Stimulated activated CD8-positive, alpha-beta memory T cell treated with anti-CD3 and anti-CD28 coated beads, Interleukin-4, amount 100 ng/mL, for 1 hour (primary cell): ENCODE results near the gene CDK5RAP1.

Experiments
- DNase-seq, 2 donors: peaks; one replicate each; pipeline ENCODE4 v3.0.0-alpha.2; 2020; ENCODE audit warnings: low read depth in 2 of 2, low spot score in 1 of 2

Gene CDK5RAP1

DNA sequence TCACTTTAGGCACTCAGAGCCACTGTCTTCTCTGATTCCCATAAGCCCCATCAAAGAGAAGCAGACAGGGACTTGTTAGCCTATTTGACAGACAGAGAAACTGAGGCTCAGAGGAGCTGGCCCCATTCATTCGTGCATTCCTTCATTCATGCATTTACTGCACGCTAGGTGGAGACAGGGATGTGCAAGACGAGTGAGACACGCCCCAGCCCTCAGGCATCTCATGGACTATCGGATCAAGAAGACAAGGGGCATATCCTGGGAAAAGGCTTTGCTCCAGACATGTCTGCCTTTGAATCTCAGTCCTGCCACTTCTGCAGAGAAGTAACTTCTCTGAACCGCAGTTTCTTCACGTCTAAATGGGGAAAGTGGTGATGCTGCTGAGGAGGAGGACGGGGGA lies 64.2 kb downstream of the CDK5RAP1 start:
- DNase-seq, result no peak

DNA sequence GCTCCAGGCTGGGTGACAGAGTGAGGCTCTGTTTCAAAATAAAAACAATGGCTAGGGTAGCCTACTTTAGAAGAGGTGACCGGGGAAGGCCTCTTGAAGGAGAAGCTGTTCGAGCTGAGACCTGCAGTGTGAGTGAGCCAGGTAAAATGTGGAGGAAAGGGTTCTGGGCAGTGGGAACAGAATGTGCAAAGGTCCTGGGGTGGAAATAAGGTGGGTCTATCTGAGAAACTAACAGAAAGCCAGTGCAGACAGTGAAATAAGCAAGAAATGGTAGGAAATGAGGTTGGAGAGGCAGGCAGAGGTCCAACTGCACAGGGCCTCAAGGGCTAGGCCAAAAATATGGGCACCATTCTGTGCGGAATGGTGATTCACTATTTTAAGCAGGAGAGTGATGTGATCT lies 64.9 kb downstream of the CDK5RAP1 start:
- no peak for DNase-seq

DNA sequence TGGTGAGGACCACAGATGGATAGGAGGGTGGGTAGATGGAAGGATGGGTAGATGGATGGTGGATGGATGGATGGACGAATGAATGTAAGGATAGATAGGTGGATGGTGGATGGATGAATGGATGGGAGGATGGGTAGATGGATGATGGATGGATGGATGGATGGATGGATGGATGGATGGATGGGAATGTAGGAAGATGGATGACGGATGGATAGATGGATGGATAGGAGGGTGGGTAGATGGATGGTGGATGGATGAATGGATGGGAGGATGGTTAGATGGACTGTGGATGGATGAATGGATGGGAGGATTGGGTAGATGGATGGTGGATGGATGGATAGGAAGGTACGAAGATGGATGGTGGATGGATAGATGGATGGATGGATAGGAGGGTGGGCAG lies 67.2 kb downstream of the CDK5RAP1 start:
- no peak for DNase-seq

DNA sequence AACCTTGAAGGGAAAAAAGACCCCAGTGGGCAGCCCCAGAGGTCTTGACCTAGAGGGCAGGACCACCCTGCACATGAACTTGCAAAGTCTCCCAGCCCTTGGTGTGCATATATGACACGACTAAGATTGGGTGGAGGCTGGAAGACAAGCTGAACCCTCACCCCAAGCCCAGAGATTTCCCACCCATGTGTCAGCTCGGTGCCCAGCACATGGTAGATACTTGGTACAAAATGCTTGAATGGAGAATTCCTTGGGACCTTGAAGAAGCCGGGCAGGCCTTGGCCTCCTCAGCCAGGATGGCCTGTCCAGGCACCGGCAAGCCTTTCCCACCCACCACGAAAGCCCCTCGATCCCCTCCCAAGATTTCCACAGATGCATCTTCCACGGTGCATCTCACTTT lies 67.7 kb downstream of the CDK5RAP1 start:
- no peak for DNase-seq

DNA sequence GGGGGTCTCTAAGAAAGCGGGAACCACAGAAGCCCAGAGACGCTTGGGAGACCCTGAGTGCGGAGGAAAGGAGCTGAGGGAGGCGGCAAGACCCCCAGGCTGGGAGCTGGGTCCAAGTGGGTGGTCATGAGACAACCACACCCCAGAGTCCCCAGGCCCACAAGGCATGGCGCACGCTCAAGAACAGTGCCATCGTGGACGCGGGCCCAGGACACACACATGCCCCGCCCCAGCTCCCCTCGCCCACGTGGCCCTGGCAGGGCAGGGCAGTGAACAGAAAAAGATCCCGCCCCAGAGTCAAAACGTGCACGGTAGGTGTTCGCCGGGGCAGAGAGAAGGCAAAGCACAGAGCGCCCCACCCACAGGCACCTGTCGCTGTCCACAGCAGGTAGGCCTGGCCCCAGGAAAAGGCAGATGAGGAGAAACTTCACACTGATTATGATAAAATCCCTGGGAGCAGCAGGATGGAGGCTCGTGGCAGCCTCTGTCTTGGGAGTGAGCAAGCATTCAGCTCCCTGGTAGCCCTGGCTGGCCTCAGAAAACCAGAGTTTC lies 68.3 kb downstream of the CDK5RAP1 start:
- DNase-seq, result no peak

DNA sequence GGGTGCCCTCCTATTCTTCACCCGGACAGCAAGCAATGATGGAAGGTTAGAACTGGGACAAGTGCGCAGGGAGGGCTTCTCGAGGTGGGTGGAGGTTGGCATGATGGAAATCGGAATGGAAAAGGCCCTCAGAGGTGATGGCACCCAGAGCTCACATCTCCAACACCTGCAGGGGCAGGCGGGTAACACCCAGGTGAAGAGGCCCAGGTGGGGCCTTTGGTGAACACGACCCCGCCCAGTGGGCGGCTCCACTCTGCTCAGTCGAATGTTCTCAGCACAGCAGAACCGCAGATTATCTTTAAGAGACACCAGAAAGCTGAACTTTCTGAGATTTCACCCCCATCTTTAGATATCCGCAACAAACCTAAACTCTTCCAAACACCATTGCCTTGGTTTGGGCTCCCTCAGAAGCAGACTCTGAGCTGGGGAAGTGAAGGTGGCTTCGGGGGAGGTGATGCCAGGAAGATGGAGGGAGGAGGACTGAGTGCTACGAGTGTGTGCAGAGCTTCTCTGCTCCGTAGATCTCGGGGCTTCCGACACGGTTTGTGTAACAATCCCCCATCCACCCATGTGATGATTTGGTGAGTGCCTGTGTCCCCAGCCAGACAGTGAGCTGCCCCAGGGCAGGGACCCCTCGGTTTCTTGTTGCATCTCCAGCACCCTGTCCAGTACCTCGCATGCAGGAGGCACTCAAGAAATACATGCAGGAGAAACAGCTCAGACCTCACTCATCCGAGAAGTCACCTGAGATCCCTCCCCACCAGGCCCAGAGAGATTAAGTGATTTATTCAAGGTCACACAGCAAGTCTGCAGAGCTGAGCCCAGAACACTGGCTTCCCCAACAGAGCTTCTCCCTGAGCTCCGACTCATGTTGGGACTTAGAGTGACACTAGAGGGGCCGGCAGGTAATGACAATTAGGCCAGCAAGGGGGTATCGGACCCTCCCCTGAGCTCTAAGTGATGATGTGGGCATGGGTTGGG lies 72.9 kb downstream of the CDK5RAP1 start:
- DNase-seq, result no peak

DNA sequence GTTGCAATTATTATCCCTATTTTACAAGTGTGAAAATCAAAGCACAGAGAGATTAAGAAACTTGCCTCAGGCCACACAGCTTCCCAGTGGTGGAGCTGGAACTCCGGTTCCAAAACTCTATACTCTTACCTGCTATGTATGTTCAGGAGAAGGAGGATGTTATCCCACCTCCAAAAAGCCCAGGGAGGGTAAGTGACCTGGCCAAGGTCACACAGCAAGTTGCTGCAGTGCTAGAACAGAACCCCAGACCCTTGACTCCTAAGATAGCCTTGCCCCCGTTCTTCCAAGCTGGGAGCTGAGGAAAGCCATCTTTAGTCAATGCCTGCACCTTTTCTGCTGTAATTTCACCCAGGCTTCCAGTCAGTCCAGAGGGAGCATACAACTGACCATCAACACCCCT lies 76.0 kb downstream of the CDK5RAP1 start:
- DNase-seq, result no peak

DNA sequence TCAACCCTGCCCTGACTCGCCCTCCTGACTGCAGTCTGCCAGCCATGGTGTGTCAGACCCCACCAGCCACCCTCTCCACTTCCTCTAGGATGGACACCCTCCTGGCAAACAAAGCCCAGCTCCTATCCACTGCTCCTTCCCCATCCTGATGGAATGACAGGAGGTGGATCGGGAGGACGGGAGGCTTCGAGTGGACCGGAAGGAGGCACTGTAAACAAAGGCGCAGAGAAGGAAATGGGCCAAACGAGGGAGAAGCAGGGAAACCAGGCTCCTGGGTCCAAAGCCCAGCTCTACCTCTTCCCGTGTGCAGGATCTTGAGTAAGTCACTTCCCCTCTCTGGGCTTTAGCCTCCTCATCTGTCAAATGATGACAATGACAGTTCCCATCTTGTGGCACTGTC lies 78.1 kb downstream of the CDK5RAP1 start:
- no peak for DNase-seq

DNA sequence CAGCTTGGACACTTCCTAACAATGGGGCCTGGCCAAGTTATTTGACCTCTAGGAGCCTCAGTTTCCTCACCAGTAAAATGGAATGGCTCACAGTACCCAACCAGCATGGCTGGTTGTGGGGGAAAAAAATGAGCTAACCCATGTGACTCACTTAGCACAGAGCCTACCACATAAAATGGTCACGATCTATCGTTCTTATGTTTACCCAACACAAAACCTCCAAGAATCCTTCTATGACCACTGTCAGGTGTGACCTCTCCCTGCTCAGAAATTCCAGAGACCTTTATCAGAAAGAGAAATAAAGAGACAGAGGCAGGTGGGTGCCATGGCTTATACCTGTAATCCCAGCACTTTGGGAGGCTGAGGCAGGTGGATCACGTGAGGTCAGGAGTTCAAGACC lies 78.9 kb downstream of the CDK5RAP1 start:
- no peak for DNase-seq

DNA sequence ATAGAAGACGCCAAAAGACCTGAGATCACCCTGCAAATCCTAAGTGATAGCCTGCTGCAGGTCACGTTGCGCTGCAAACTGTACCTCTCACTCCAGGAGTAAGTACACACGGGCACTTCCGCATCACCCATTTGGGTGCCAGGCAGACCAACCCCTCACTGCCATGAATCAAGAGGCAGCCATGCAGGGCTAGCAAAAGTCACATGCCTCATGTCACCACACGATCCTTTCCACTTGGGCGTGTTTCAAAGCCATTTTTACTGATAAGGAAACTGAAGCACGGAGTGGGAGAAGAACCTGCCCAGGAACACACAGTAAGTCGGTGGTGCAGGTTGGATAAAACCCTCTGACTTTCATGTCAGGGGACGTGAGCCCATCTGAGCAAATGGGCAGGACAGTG lies 81.3 kb downstream of the CDK5RAP1 start:
- DNase-seq, result no peak

DNA sequence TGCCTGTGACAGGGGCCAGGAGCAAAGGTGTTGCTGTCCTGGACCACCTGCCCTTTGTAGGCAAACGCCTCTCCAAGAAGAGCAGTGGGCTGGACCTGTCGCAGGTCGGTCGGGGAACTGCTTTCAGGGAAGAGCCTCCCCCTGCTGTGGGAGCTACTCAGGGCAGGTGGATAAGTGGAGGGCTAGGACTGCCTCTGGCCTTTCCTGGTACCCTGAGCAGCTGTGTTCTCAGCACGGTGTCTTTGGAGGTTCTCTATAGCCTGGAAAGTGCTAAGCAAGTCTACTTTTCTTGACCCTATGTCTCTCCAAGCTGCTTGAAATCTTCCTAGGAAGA lies 83.3 kb downstream of the CDK5RAP1 start:
- no peak for DNase-seq

DNA sequence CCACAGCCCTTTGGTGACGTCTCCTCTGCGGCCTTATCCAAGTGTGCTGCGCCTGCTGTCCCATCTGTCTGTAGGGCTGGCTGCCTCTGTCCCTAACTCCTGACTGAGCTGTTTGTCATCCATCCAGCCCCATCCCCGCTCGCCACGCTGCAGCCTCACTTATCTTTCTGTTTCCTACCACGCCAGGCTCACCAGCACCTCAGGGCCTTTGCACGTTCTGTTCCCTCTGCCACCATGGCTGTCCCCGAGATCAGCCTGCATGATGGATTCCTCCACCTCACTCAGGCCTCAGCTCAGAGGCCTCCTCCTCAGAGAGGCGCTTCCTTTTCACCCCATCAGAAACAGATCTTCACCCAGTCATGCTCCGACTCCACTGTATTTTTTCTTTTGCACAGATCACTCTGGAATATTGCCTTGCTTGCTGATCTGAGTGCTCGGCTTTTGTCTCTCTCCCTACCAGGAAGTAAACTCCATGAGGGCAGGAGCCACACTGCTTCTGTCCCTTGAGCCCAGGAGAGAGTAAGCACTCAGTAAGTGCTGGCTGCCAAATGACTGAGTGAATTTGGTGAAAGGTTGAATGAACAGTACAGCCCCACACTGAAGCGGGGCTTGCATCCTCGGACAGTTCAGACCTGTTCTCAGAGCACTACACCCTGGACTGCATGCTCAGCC lies 83.8 kb downstream of the CDK5RAP1 start:
- no peak for DNase-seq

DNA sequence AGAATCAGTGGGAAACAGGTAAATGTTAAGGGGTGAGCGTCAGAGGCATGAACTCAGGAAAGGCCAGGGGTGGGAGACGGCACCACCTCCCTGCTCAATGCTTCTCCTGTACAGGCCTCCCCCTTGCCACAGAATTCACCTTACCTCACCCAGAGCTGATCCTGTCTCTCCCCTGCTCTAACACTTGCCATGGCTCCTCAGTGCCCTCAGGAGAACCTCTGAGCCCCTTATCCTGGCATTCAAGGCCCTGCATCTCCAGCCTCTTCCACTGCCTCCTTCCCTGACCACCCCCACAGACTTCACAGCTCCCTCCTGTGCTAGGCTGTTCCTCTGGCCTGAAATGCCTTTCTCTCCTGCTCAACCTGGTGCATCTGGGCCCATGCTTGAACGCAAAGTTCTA lies 84.4 kb downstream of the CDK5RAP1 start:
- DNase-seq, result no peak

DNA sequence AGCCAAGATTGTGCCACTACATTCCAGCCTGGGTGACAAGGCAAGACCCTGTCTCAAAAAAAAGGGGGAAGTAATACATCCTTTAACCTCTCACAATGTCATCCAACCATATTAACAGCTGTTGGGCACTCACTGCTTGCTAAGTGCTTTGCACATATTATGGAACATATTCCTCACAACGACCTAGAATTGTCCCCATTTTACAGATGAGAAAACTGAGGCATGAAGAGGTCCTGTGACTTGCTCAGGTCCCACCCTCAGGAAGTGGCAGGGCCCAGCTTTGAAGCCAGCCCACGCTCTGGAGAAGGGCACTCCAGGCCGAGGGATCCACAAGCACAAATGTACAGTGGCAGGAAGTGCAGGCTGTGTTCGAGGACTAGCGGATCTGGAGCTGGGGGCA lies 85.0 kb downstream of the CDK5RAP1 start:
- no peak for DNase-seq

DNA sequence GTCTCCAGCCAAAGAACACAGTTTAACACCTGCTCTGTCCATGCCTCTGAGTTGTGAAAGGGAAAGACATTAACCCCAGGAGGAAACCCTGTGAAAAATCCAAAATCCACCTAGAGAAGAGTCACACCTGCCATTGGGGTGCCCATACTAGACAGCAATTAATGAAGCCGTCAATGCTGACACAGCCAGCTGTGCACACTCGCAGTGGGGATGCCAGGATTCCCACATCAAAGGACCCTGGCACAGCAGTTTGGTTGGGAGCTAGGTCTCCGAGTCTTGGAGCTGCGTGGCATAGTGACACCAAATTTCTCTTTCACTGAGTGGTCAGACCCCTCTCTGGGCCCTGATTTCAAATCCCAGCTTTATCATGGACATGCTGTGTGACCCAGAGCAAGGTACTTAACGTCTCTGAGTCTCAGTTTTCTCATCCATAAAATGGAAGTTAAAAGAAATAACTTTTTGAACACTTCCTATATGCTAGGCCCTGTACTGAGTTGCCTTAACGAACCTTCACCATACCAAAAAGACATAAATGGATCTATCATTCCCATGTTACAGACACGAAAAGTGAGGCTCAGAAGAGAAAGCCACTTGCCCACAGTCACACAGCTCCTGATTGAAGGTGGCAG lies 87.5 kb downstream of the CDK5RAP1 start:
- DNase-seq, result no peak

DNA sequence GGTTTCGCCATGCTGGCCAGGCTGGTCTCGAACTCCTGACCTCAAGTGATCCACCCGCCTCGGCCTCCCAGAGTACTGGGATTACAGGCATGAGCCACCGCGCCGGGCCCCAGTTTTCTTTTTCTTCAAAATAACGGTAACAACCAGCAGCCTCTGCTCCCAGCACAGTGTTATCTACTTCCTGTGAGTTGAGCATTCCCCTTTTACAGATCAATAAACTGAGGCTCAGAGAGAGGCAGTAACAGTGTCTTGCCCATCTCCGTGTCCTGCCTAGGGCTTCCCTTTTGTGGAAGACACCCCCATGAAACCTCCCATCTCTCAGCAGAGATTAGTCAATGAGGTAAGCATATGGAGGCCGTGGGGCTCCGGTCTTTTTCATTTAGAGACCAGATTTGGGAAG lies 88.7 kb downstream of the CDK5RAP1 start:
- no peak for DNase-seq

DNA sequence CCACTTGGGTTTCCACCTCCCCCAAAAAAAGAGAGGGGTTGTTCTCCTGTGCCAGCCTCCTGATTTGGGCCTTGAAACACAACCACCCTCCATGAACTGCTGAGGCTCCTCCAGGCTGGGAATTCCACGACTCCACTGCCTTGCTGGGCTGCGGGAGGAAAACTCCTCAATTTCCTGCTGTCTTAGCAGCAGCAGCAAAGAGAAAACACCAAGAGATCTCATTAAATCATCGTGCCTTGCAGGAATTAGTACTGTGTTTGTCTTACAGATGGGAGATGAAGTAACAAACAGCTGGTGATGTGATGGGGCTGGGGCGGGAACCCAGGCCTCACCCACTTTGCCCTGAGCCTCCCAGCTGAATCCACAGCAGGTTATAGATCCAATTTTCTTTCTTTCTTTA lies 89.3 kb downstream of the CDK5RAP1 start:
- no peak for DNase-seq

DNA sequence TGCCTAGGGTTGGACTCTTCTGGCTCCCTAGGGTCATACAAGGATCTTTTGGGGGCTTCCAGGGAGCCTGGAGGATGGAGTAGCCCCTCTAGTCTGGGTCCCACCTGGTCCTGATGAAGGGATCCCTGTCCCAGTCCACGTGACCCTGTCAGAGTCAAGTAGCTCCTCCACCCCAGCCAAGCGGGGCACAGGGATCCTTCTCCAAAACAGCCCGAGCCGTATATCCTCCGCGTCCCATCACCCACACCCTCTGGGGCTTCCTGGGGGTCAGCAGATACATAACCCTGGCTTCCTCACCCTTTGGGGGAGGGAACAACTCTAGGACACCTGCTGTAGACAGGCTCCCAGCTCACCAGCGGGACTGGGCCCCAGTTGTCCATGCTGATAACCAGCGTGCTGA lies 90.3 kb downstream of the CDK5RAP1 start:
- no peak for DNase-seq

DNA sequence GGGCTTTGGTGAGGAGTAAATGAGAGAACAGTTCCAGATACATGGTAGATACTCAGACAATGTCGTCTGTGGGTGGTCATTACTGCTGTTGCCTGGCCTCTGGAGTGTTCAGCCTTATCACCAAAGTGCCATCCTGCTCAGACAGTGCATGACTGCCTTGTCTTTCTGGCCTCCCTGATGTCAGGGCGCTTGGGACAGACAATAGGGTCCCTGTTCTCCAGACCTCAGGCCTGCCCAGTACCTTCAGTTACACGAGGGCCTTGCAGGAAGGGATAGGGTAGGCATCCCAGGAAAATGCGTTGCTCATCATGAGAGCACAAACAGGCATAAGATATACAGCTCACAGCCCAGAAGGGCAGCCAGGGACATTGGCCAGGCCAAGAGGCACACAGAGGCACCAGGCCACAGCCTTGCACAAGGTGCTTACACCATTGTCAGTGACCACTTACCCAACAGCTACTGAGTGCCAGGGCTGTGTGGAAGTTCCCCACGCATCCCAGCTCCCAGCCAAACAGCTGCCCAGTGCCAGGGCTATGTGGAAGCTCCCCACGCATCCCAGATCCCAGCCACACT lies 90.9 kb downstream of the CDK5RAP1 start:
- DNase-seq, result no peak

DNA sequence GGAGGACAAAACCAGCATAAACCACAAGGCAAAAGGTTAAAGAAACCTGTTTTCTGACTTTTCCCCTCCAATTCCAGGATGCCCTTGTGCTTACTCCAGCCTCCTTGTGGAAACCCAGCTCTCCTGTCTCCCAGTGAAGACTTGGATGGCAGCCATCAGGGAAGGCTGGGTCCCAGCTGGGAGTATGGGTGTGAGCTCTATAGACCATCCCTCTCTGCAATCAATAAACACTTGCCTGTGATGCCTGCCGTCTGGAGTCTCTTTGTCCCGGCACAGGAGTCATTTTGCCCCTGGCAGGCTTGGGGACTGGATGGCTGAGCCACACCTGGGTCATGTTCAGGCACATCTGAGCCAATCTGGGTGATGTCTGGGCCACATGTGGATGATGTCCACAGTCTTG lies 91.7 kb downstream of the CDK5RAP1 start:
- no peak for DNase-seq
